WTC11 (cell line): ENCODE data around the gene TMEM144. TPM values are rescaled to one million over a fixed set of nuclear protein-coding genes. Genes with fewer than 3 reads are reported as not detected.
A peak's percentile ranks its signal among the peaks of the same experiment; 100 is the strongest.

Experiments used
- ATAC-seq: fragments of 200-7000 bp; cut with Tn5 transposase; 2 replicates; pipeline ENCODE4 v1.10.0; 2021; ENCODE audit warnings: mild to moderate bottlenecking, moderate library complexity
- CTCF ChIA-PET: fragments of 300-600 bp; sonication (Branson Sonifier 250); formaldehyde crosslinking; loops from one replicate; lab custom pipeline; 2021; ENCODE audit warnings: antibody characterized with exemption; lab: Charles Lee
- POLR2A ChIA-PET: fragments of 350-600 bp; sonication (Branson Sonifier 250); formaldehyde crosslinking; loops from one replicate; lab custom pipeline; 2021; ENCODE audit warnings: antibody characterized with exemption; lab: Charles Lee
- DNase-seq: peaks from one replicate; pipeline ENCODE4 v3.0.0; 2021; ENCODE audit warnings: low spot score
- H3K27ac Mint-ChIP-seq: 2 replicates; pipeline ENCODE4 v1.8.0; 2021; ENCODE audit warnings: mixed read lengths
- H3K27me3 Mint-ChIP-seq: 2 replicates; pipeline ENCODE4 v1.8.0; 2021; ENCODE audit warnings: low read depth, mild to moderate bottlenecking, moderate library complexity, mixed read lengths
- H3K36me3 Mint-ChIP-seq: 2 replicates; pipeline ENCODE4 v1.8.0; 2021; ENCODE audit warnings: mixed read lengths
- H3K4me1 Mint-ChIP-seq: 2 replicates; pipeline ENCODE4 v1.8.0; 2022; ENCODE audit warnings: mixed read lengths
- H3K4me3 Mint-ChIP-seq: 2 replicates; pipeline ENCODE4 v1.8.0; 2021; ENCODE audit warnings: mild to moderate bottlenecking, moderate library complexity, mixed read lengths
- H3K9me3 Mint-ChIP-seq: 2 replicates; pipeline ENCODE4 v1.8.0; 2021; ENCODE audit warnings: mixed read lengths
- AR ChIP-seq: fragments of 250-450 bp; sonication (Bioruptor Pico); IDR thresholded peaks from 2 replicates; pipeline ENCODE4 v1.9.0; 2021; ENCODE audit warnings: mild to moderate bottlenecking
- CREB1 ChIP-seq: sonication (generic); formaldehyde crosslinking; IDR thresholded peaks from 2 replicates; pipeline ENCODE4 v1.8.0; 2023; ENCODE audit warnings: mild to moderate bottlenecking, missing genetic modification reagents
- CTCF ChIP-seq: fragments of 200-600 bp; IDR thresholded peaks from 2 replicates; pipeline ENCODE4 v1.8.0; 2022; ENCODE audit warnings: antibody characterized with exemption
- EMX1 ChIP-seq: fragments of 250-450 bp; sonication (Bioruptor Pico); IDR thresholded peaks from 2 replicates; pipeline ENCODE4 v1.8.0; 2021; ENCODE audit warnings: mild to moderate bottlenecking
- STAT6 ChIP-seq: sonication (generic); formaldehyde crosslinking; conservative IDR thresholded peaks from 2 replicates; pipeline ENCODE4 v1.8.1; 2023; ENCODE audit warnings: mild to moderate bottlenecking, low read depth, missing genetic modification reagents, moderate library complexity
- ZNF281 ChIP-seq: sonication (generic); formaldehyde crosslinking; IDR thresholded peaks from 2 replicates; pipeline ENCODE4 v1.8.0; 2023; ENCODE audit warnings: mild to moderate bottlenecking, missing genetic modification reagents
- ZNF317 ChIP-seq: sonication (generic); formaldehyde crosslinking; IDR thresholded peaks from 2 replicates; pipeline ENCODE4 v1.8.1; 2023; ENCODE audit warnings: low read depth, mild to moderate bottlenecking, moderate library complexity, missing genetic modification reagents, borderline replicate concordance
- ZNF512 ChIP-seq: sonication (generic); formaldehyde crosslinking; IDR thresholded peaks from 2 replicates; pipeline ENCODE4 v1.8.1; 2022; ENCODE audit warnings: missing genetic modification reagents, borderline replicate concordance
- total RNA-seq: library from RNA; stranded (reverse); gene quantifications from 3 replicates; pipeline ENCODE4 v1.2.3, GENCODE V29; 2021
- TF ChIP-seq, protein P1 (sequence below): sonication (generic); formaldehyde crosslinking; IDR thresholded peaks from 2 replicates; pipeline ENCODE4 v1.8.0; 2022; ENCODE audit warnings: mild to moderate bottlenecking, missing genetic modification reagents

Gene TMEM144
- total RNA-seq, 1 experiment from 2014 or later, result 3.8 TPM

GRCh38 chr4:158192439-158193158, 17.7 kb upstream of the TMEM144 start:
- H3K27ac Mint-ChIP-seq, result no peak overlapping the region
- no peaks in the 10 kb centered on the region for H3K36me3 Mint-ChIP-seq
- no peak overlapping the region for H3K4me3 Mint-ChIP-seq
- TF ChIP-seq EMX1 (CRISPR knock-in tag), result no peak
- TF ChIP-seq, protein P1, sequence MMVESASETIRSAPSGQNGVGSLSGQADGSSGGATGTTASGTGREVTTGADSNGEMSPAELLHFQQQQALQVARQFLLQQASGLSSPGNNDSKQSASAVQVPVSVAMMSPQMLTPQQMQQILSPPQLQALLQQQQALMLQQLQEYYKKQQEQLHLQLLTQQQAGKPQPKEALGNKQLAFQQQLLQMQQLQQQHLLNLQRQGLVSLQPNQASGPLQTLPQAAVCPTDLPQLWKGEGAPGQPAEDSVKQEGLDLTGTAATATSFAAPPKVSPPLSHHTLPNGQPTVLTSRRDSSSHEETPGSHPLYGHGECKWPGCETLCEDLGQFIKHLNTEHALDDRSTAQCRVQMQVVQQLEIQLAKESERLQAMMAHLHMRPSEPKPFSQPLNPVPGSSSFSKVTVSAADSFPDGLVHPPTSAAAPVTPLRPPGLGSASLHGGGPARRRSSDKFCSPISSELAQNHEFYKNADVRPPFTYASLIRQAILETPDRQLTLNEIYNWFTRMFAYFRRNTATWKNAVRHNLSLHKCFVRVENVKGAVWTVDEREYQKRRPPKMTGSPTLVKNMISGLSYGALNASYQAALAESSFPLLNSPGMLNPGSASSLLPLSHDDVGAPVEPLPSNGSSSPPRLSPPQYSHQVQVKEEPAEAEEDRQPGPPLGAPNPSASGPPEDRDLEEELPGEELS, result no peak
- no peak for TF ChIP-seq ZNF317 (CRISPR knock-in tag)
- TF ChIP-seq AR, result no peak
- TF ChIP-seq CREB1 (CRISPR knock-in tag), result no peak
- TF ChIP-seq STAT6, result no peak
- TF ChIP-seq ZNF281 (CRISPR knock-in tag), result no peak
- ATAC-seq (no peak), DNase-seq (no peak)
- no peaks in the 10 kb centered on the region for H3K27me3 Mint-ChIP-seq
- ChIA-PET POLR2A (interaction anchor here (0.9 kb wide), 1 partner anchor 18 kb away, joined by 3 read pairs; the partner anchor contains the start of gene TMEM144), CTCF (interaction anchor here (0.6 to 3.8 kb wide), 7 partner anchors 10 to 71 kb away, joined by 3 to 22 read pairs (median 5); partner anchors contain the start of gene TMEM144)
- no peaks in the 10 kb centered on the region for H3K4me1 Mint-ChIP-seq
- H3K9me3 Mint-ChIP-seq, result no peaks in the 10 kb centered on the region

- DNase-seq (no peak), ATAC-seq (peak; percentile 72)
- ChIA-PET POLR2A (interaction anchor here (0.9 kb wide), 1 partner anchor 17 kb away, joined by 3 read pairs; the partner anchor contains the start of gene TMEM144), CTCF (interaction anchor here (1.2 to 3.8 kb wide), 4 partner anchors 10 to 62 kb away, joined by 5 to 22 read pairs (median 6); partner anchors contain the start of gene TMEM144)
- no peak overlapping the region for H3K27ac Mint-ChIP-seq
- no peak overlapping the region for H3K4me3 Mint-ChIP-seq
- H3K9me3 Mint-ChIP-seq, result no peaks in the 10 kb centered on the region
- H3K27me3 Mint-ChIP-seq, result no peaks in the 10 kb centered on the region
- H3K36me3 Mint-ChIP-seq, result no peaks in the 10 kb centered on the region
- TF ChIP-seq CTCF, result 0 out of 2 replicates have a peak, but pooled peaks have one; percentile 24
- no peak for TF ChIP-seq ZNF512 (CRISPR knock-in tag)
- TF ChIP-seq, all 79 proteins: peak for 1
- no peaks in the 10 kb centered on the region for H3K4me1 Mint-ChIP-seq
These were observed 17.0 kb upstream of the TMEM144 start for GRCh38 chr4:158193171-158193749.
